Measurements from ENCODE around the gene UQCC2.

- TF ChIP-seq CTCF (conservative IDR thresholded peaks at IDR 0.05) (no peak), EZH2 (IDR thresholded peaks at IDR 0.05; ENCODE audit: low read depth) (no peak)
Measured at GRCh38 chr6:33654831-33655554, 56.5 kb downstream of the UQCC2 start.

Measured in PC-9 (cell line).